Esophagus squamous epithelium (tissue), 5 donors: ENCODE measurements around the gene DLG4. TPM values are rescaled to one million over a fixed set of nuclear protein-coding genes. Genes with fewer than 3 reads are reported as not detected.
A peak's percentile ranks its signal among the peaks of the same experiment; 100 is the strongest.

ENCODE experiments used
- DNase-seq: peaks from one replicate; lab custom pipeline; 2025; lab: John Stamatoyannopoulos, UW
- H3K27ac ChIP-seq, 4 donors: fragments of 200-600 bp; sonication (generic); one replicate each; pipeline ENCODE4 v1.5.1; 2016 to 2019; ENCODE audit warnings: mild to moderate bottlenecking in 1 of 4
- H3K27me3 ChIP-seq, 4 donors: fragments of 200-600 bp; sonication (generic); 1 replicate in 3 of 4; 2 replicates in 1 of 4; pipeline versions ENCODE4 v1.5.1 to v1.6.0; 2017 to 2021; ENCODE audit warnings: antibody characterized with exemption in 1 of 4
- H3K36me3 ChIP-seq, 3 donors: fragments of 200-600 bp; sonication (generic); one replicate each; pipeline ENCODE4 v1.5.1; 2016 to 2019
- H3K4me1 ChIP-seq, 3 donors: fragments of 200-600 bp; sonication (generic); one replicate each; pipeline ENCODE4 v1.5.1; 2017 to 2019
- H3K4me3 ChIP-seq, 4 donors: fragments of 200-600 bp; sonication (generic); 1 replicate in 3 of 4; 2 replicates in 1 of 4; pipeline ENCODE4 v1.5.1; 2016 to 2019; ENCODE audit warnings: mild to moderate bottlenecking in 2 of 4, moderate library complexity in 1 of 4
- H3K9me3 ChIP-seq, 3 donors: fragments of 200-600 bp; sonication (generic); one replicate each; pipeline ENCODE4 v1.5.1; 2016 to 2019
- POLR2A ChIP-seq, 4 donors: fragments of 450-650 bp; IDR thresholded peaks; one replicate each; pipeline ENCODE4 v1.6.1; 2017; ENCODE audit warnings: antibody characterized with exemption in 4 of 4, mild to moderate bottlenecking in 4 of 4, moderate library complexity in 3 of 4
- WGBS, 2 donors: methylation state at CpG; one replicate each; pipeline ENCODE4 v1.1.5; 2018; 5-methylcytosine and 5-hydroxymethylcytosine counted together
- intact Hi-C: fragments of 100-400 bp; cut with DNase I; formaldehyde crosslinking; loops from one replicate; pipeline ENCODE4 v1.15.0; 2022
- total RNA-seq, 4 donors: library from RNA; depleted of rRNA; stranded (reverse); fragments of >200 nt; gene quantifications; one replicate each; pipeline ENCODE4 v1.1.0, GENCODE V29; 2016
- TF ChIP-seq, protein P1 (sequence below), 6 experiments: fragments of 450-650 bp in 4 of 6; fragments of 200-600 bp in 2 of 6; sonication (generic) in 2 of 6; IDR thresholded peaks; one replicate each; pipeline ENCODE4 v1.5.1; 2016 to 2019; ENCODE audit warnings: antibody characterized with exemption in 6 of 6, mild to moderate bottlenecking in 4 of 6, moderate library complexity in 4 of 6
- donor health status: DM: yes; HTN: yes; CAD: no.

DLG4 gene
- 10 to 100 TPM in 1 of 4 donors, 1 to 10 TPM in 3; 2.6 to 13.9 (median 6.0) TPM for total RNA-seq

- Histone ChIP-seq H3K27ac (peak within 1 kb of the TSS; percentile 95 to 100 (median 98)), H3K36me3 (peaks cover 23 to 41% (median 25%) of the 10 kb centered on the region in 3 donors), H3K4me1 (peaks cover 66 to 94% (median 70%) of the 10 kb centered on the region in 3 donors), H3K9me3 (no peaks in the 10 kb centered on the region), H3K4me3 (peak within 1 kb of the TSS; percentile 61 to 99 (median 94)), H3K27me3 (no peaks in the 10 kb centered on the region)
- intact Hi-C loops, result no loop called here
- 0% methylated on average over 35 of the region's 63 CpGs; no CpG with 5 or more reads in 1 of the 2 donors for WGBS, 2 donors
- DNase-seq, result no peak
- peak in 3 of 4 donors; percentile 68 to 93 (median 71) for TF ChIP-seq POLR2A (IDR thresholded peaks at IDR 0.05)
- TF ChIP-seq, protein P1, sequence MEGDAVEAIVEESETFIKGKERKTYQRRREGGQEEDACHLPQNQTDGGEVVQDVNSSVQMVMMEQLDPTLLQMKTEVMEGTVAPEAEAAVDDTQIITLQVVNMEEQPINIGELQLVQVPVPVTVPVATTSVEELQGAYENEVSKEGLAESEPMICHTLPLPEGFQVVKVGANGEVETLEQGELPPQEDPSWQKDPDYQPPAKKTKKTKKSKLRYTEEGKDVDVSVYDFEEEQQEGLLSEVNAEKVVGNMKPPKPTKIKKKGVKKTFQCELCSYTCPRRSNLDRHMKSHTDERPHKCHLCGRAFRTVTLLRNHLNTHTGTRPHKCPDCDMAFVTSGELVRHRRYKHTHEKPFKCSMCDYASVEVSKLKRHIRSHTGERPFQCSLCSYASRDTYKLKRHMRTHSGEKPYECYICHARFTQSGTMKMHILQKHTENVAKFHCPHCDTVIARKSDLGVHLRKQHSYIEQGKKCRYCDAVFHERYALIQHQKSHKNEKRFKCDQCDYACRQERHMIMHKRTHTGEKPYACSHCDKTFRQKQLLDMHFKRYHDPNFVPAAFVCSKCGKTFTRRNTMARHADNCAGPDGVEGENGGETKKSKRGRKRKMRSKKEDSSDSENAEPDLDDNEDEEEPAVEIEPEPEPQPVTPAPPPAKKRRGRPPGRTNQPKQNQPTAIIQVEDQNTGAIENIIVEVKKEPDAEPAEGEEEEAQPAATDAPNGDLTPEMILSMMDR (IDR thresholded peaks at IDR 0.05), result peak in 2 of 6 experiments; percentile 10 to 15
Measured at GRCh38 chr17:7219812-7220592, at the start of gene DLG4, which contains the start of gene ACADVL. Gene DLG4 (minus strand): TSS chr17:7219836. Gene ACADVL (plus strand): TSS chr17:7219938. CDS start chr17:7219985, 47 bp downstream.

GRCh38 chr17:7266784-7267183 lies 47.1 kb upstream of the DLG4 start:
- peaks cover 0 to 61% (median 4%) of the 10 kb centered on the region in 4 donors for H3K27me3 ChIP-seq
- H3K36me3 ChIP-seq, result no peaks in the 10 kb centered on the region
- intact Hi-C loops, result no loop called here
- no peak overlapping the region for H3K27ac ChIP-seq
- 20 to 53% methylated on average over 1 of the region's 1 CpG for WGBS, 2 donors
- H3K4me3 ChIP-seq, result no peak overlapping the region
- no peaks in the 10 kb centered on the region for H3K9me3 ChIP-seq
- no peak for TF ChIP-seq POLR2A (IDR thresholded peaks at IDR 0.05)
- TF ChIP-seq, protein P1 (IDR thresholded peaks at IDR 0.05), result no peak
- peaks cover 8 to 35% (median 12%) of the 10 kb centered on the region in 3 donors for H3K4me1 ChIP-seq
- no peak for DNase-seq

GRCh38 chr17:7263801-7264078 lies 44.1 kb upstream of the DLG4 start:
- intact Hi-C loops, result no loop called here
- 30 to 46% methylated on average over 4 of the region's 4 CpGs for WGBS, 2 donors
- H3K9me3 ChIP-seq, result no peaks in the 10 kb centered on the region
- H3K36me3 ChIP-seq, result peaks cover 0 to 20% (median 4%) of the 10 kb centered on the region in 3 donors
- peak overlapping the region; percentile 84 to 99 (median 95) for H3K27ac ChIP-seq
- peak overlapping the region in 3 of 4 donors; percentile 58 to 84 (median 74) for H3K4me3 ChIP-seq
- no peak for DNase-seq
- H3K4me1 ChIP-seq, result peaks cover 19 to 65% (median 23%) of the 10 kb centered on the region in 3 donors
- peaks cover 0 to 60% (median 4%) of the 10 kb centered on the region in 4 donors for H3K27me3 ChIP-seq
- no peak for TF ChIP-seq POLR2A (IDR thresholded peaks at IDR 0.05)
- TF ChIP-seq, protein P1 (IDR thresholded peaks at IDR 0.05), result no peak

- no peak for DNase-seq
- intact Hi-C loops, result no loop called here
- H3K27ac ChIP-seq, result peak overlapping the region; percentile 84 to 99 (median 95)
- H3K4me1 ChIP-seq, result peaks cover 20 to 68% (median 23%) of the 10 kb centered on the region in 3 donors
- peak overlapping the region; percentile 58 to 84 (median 69) for H3K4me3 ChIP-seq
- WGBS, 2 donors, result 8 to 12% methylated on average over 25 to 26 of the region's 26 CpGs
- no peaks in the 10 kb centered on the region for H3K9me3 ChIP-seq
- H3K36me3 ChIP-seq, result peaks cover 0 to 26% (median 4%) of the 10 kb centered on the region in 3 donors
- peaks cover 0 to 59% (median 4%) of the 10 kb centered on the region in 4 donors for H3K27me3 ChIP-seq
- TF ChIP-seq, protein P1 (IDR thresholded peaks at IDR 0.05), result no peak
- peak in 1 of 4 donors; percentile 6 for TF ChIP-seq POLR2A (IDR thresholded peaks at IDR 0.05)
Measured at GRCh38 chr17:7262935-7263800, 43.5 kb upstream of the DLG4 start.
